Left forelimb (tissue), 1 donor: ENCODE data around the gene SLC44A2.

Source experiments
- DNase-seq: peaks from one replicate; pipeline ENCODE4 v3.0.0-alpha.2; 2018; ENCODE audit warnings: low spot score

SLC44A2 gene

DNA sequence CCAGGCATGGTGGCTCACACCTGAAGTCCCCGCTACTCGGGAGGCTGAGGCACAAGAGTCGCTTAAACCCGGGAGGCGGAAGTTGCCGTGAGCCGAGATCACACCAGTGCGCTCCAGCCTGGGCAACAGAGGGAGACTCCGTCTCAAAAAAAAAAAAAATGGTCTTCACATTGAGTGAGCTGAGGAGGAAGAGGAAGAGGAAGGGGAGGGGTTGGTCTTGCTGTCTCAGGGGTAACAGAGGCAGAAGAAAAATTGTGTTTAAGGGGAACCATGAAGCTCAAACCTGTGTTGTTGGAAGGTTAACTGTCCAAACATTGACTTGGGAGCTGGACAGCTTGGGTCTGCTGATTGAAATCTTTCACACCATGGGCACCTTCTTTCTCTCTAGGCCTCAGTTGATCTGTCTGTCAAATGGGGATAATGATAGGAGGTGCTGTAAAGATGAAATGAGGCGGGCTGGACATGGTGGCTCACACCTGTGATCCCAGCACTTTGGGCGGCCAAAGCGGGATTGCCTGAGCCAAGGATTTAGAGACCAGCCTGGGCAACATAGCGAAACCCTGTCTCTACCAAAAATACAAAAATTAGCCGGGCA, 9.8 kb upstream of the SLC44A2 start:
- DNase-seq = no peak

DNA sequence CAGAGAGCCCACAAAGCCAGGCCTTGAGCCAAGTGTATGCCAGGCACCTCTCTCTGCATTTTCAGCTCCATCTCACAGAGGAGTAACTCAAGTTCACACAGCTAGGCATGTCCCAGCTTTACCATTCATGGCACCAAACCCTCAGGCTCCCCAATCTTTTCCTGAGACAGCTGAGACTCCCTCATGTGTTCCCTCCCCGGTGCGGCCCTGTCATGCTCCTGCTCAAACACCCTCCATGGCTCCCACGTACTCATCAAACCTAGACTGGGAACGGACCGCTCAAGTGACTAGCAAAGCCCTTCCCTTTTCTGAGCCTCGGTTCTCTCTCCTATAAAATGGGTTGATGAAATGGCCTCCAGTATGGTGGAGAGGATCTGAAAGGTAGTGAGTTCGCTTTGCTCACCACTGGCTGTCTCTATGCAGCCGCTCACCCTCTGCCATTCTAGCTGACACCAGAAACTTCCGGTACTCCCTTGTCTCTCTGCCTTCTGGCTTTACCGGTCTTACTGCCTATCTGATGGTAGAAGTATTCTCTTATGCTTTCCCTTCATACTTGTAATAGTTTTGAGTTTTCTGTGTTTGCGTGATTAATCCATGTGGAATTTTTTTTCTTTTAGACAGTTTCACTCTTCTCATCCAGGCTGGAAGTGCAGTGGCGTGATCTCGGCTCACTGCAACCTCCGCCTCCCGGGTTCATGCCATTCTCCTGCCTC, 7.8 kb upstream of the SLC44A2 start:
- no peak for DNase-seq

- no peak for DNase-seq
These were observed 6.5 kb upstream of the SLC44A2 start for GRCh38 chr19:10618846-10619245.

DNA sequence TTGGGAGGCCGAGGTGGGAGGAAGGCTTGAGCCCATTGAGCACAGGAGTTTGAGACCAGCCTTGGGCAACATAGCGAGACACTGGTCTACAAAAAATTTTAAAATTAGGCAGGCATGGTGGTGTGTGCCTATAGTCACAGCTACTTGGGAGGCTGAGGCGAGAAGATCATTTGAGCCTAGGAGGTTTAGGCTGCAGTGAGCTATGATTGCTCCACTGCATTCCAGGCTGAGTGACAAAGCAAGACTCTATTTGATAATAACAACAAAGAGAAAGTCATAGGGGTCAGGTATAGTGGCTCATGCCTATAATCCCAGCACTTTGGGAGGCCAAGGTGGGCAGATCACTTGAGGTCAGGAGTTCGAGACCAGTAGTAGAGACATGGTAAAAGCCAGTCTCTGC, 4.6 kb upstream of the SLC44A2 start:
- DNase-seq = no peak

DNA sequence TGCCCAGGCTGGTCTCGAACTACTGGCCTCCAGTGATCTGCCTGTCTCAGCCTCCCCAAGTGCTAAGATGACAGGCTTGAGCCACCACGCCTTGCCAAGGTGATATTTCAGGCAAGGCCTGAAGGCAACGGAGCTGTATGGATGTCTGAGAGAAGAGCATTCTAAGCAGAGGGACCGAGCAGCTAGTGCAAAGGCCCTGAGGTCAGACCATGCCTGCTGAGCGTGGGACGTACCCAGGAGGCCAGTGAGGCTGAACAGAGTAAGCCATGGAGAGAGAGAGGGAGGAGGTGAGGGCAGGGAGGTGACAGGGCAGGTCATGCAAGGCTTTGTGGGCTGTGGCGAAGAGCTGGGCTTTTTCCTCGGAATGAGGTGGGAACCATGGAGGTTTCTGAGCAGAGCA, 3.4 kb upstream of the SLC44A2 start:
- DNase-seq = no peak

GRCh38 chr19:10624585-10624984, 768 bp upstream of the SLC44A2 start:
- no peak for DNase-seq

GRCh38 chr19:10625762-10626138, 397 bp downstream of the SLC44A2 start:
- no peak for DNase-seq

- no peak for DNase-seq
These were observed 6.5 kb downstream of the SLC44A2 start for GRCh38 chr19:10631874-10632273.

DNA sequence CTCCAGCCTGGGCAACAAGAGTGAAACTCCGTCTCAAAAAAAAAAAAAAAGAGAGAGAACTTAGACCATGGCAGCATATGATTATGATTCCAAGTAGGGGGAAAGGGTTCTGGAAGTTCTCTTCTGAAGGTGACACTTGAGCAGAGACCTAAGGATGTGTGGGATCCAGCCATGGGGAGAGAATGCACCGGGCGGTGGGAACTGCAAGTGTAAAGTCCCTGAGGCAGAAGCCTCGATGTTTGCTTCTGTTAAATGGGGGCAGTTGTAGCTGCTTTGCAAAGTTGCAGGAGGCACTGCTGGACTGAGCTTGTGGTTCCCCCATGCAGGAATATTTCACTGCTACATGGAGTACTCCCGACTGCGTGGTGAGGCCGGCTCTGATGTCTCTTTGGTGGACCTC, 9.1 kb downstream of the SLC44A2 start:
- DNase-seq = no peak

DNA sequence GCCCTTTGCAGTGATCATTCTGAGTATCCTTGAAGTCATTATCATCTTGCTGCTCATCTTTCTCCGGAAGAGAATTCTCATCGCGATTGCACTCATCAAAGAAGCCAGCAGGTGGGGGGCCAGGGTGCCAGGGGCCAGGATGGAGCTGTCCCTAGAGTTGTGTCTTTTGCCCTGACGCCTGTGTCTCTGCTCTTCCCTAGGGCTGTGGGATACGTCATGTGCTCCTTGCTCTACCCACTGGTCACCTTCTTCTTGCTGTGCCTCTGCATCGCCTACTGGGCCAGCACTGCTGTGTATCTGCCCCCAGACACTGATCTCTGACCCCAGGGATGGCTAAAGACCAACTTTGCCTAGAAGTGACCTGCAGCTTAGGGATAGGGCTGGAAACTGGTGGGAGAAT, 9.6 kb downstream of the SLC44A2 start:
- DNase-seq = no peak

- no peak for DNase-seq
These were observed 11.1 kb downstream of the SLC44A2 start for GRCh38 chr19:10636304-10636972.

GRCh38 chr19:10637894-10638293, 12.5 kb downstream of the SLC44A2 start:
- no peak for DNase-seq

- no peak for DNase-seq
These were observed 14.5 kb downstream of the SLC44A2 start for GRCh38 chr19:10639836-10640235.

- no peak for DNase-seq
These were observed 15.0 kb downstream of the SLC44A2 start for GRCh38 chr19:10640361-10640760.

GRCh38 chr19:10641248-10641647, 15.9 kb downstream of the SLC44A2 start:
- no peak for DNase-seq

GRCh38 chr19:10642473-10643171, 17.3 kb downstream of the SLC44A2 start:
- DNase-seq = no peak

GRCh38 chr19:10643172-10643967, 18.0 kb downstream of the SLC44A2 start:
- DNase-seq = no peak

- no peak for DNase-seq
These were observed 18.6 kb downstream of the SLC44A2 start for GRCh38 chr19:10643968-10644259.

GRCh38 chr19:10644260-10645007, 19.1 kb downstream of the SLC44A2 start:
- peak; percentile 90 for DNase-seq

- no peak for DNase-seq
These were observed 21.3 kb downstream of the SLC44A2 start for GRCh38 chr19:10646456-10647159.

- no peak for DNase-seq
These were observed 23.0 kb downstream of the SLC44A2 start for GRCh38 chr19:10648360-10648759.
